GM19463 (cell line): ENCODE results near the gene SCUBE2.

Experiments used
- ATAC-seq: cut with Tn5 transposase; IDR thresholded peaks from one replicate; pipeline ENCODE4 v1.9.1; 2021; ENCODE audit warnings: mild to moderate bottlenecking, moderate library complexity; ENCODE audit not compliant: unreplicated experiment

Gene SCUBE2

DNA sequence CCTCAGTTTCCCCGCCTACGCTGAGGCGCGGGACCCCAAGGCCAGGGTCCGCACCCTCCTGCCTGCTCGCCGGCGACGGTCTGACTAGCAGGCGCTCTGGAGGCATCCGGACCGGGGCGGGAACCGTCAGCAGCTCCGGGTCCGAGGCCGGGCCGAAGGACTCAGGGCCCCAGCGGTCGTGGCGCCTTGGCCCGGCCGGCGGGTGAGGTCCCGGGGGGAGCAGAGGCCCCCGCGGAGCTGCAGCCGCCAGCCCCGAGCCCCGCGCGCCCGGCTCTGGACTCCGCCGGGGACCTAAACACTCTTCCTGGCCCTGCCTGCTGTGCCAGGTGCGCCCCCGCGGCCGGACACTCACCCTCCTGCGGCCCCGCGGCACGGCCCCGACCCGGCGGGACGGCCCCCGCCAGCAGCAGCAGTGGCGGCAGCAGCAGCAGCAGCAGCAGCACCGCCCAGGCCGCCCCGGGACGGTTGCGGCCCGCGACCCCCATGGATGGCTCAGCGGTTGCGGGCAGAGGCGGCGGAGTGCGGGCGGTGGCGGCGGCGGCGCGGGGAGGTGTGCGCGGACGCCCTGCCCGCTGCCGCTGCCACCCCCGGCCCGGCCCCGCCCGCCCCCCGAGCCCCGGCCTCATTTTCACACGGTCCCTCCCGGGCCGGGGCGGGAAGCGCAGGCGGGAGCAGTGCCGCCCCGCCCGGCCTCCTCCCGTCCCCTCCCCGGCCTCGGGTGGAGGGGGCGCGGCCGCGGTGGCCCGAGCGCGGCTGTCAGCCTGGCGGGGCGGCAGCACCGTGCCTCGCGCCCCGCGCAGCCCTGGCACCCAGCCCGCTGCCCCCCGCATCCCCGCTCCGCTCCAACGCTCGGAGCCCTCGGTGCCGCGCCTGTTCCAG, at the start of gene SCUBE2:
TSS of gene SCUBE2 (minus strand) at position 556 of the 879 bp plus-strand sequence. CDS start at position 485, 71 bp downstream.
- no peak for ATAC-seq

- ATAC-seq = no peak
Observed at GRCh38 chr11:9141186-9141585, 49.8 kb upstream of the SCUBE2 start.

DNA sequence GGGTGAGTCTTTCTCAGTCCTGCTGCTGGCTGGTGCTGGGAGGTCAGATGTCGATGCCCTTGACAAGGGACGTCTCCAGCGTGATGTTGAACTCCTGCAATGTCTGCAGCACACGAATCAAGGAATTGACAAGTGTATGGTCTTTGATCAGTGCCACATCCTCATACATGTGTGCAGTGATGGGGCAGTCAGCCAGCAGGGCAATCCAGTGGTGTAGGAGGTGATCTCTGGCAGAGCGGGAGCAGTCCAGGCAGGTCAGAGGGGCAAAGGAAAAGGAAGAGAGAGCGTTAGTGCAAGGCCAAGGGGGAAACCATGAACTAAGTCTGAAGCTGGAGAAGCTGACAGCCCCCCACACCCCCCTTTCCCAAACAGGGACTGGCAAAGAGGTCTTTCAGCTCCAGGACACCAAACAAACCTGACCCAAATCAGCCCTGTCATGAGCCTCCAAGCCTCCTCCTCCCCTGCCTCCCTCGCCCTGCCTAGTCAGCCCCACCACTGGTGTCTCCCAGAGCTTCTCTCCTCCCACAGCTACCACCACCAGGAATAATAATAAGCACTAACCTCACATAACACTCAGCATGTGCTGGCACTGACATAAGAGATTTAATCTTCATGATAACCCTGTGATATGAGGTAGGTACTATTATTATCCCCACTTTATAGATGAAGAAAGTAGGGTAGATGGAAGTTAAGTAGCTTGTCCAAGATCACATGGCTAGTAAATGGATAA, 48.4 kb upstream of the SCUBE2 start:
- no peak for ATAC-seq

DNA sequence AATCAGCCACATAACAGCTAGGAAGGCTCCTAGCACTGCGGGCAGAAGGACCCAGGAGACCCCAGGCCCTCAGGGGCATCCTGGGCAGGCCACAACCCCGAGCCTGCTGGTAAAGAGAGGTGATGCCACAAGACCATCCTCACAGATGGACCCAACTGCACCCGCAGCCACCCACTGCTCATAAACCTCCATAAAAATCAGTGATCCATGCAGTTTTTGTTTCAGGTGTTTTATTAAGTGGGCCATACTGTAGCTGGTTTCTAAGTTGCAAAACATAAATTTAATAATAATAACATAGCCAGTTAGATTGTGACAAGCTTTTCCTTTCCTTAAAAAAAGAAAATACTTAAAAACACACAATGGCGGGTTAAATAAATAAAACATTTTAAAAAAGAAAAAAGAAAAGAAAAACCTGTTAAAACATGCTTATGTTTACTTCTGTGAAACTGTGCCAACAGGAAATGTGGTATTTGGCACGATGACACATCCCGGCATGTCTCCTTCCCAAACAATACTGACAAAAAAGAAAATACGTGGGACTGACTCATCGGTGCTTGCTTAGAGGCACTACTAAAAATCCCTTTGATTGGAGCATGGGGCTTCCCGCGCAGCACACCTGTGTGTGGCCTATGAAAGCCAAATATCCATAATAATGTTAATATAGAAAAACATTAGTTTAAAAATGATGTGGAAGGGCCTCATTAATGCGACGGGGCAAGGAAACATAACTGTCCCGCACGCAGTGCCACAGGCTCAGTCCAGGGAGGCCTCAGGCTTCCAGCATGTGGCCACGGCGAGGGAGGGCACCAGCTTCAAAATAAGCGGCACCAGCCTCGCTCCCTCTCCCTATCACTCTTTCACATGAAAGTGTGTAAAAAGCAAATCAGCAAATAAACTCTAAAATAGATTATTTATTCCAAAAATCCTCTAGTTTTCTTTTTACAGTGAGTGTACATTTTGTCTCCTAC, 47.5 kb upstream of the SCUBE2 start:
- no peak for ATAC-seq

DNA sequence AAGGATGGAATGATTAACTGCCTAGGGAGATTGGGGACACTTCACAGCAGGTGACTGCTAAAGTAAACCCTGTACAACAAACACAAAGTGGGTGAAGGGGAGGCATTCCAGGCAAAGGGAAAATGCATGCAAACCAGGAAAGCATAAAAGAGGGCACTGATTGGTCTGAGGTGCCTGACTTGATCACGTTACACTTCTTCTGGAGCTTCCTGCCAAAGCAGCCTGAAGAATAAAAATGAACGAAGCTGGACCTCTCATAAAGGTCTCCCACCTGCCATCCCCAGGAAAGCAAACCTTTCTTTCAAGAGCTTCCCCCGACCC, 46.7 kb upstream of the SCUBE2 start:
- no peak for ATAC-seq

DNA sequence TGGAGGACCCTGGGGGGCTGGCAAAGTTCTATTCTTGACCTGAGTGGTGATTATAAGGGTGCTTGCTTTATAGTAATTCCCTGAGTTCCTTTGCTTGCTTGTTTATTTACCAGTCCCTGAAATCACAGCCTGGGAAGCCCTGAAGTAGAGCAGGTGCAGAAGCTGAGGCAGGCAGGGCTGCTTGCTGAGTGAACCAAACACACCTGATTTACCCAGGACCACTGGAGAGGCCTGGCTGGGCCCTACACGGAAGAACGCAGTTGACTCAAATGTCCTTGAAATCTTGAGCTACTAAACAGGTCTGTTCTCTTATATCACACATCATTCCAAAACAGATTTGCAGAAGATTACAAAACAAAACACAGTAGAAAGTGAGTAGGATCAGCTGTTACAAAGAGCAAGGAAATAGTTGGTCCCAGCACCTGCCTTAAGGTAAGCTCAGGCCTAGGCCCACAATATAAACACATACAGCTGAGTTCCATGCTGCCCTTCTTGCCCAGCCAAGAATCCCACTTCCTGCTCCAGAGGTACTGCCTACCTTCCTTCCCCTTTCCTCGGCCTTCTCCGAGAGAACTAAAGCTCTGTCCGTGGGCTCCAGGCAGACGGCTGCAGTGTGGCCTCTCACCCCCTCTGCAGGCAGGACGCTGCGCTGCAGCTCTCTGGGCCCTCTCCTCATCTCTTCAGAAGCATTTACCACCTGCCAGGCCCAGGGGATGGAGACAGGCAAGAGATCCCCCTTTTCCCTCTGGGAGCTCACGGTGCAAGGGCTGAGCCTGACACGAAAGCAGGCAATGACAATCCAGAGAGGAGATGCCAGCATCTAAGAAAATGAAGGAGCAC, 46.1 kb upstream of the SCUBE2 start:
- peak; percentile 98 for ATAC-seq

DNA sequence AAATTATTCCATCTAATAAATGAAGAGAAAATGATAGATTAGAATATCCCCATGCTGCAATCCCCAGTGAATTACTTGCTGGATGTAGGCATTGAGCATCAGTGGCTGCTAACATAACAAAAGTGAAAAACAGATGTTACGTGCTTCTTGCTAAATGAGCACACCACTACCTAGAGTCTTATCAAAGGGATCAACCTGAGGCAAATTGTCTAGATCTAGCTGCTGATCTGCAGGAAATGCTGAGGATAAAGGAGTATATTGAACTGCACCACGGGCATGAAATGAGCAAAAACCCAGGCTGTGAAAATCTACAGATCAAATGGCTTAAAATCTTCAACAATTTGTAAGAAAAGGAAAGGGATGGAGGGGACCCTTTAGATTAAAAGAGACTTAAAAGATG, 45.3 kb upstream of the SCUBE2 start:
- ATAC-seq = no peak

GRCh38 chr11:9133956-9134355, 42.6 kb upstream of the SCUBE2 start:
- ATAC-seq = no peak

GRCh38 chr11:9132203-9132878, 40.9 kb upstream of the SCUBE2 start:
- ATAC-seq = no peak

DNA sequence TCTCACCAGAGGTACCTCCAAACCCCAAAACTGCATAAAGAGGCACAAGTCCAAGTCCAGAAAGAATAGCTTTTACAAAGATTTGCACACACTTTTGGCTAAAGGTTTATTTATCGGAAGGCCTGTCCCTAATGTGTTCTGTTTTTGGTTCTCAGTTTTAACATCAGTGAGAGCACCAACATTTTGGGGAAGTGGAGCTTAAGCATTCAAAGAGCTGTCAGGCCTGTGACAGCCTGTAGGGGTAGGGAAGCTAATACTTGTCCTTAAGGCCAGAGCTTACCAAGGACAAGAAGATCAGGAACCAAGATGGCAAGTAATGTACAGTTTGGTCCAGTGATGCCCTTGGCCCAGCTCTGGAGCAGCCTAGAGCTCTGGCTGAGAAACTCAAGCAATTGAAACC, 38.9 kb upstream of the SCUBE2 start:
- no peak for ATAC-seq

DNA sequence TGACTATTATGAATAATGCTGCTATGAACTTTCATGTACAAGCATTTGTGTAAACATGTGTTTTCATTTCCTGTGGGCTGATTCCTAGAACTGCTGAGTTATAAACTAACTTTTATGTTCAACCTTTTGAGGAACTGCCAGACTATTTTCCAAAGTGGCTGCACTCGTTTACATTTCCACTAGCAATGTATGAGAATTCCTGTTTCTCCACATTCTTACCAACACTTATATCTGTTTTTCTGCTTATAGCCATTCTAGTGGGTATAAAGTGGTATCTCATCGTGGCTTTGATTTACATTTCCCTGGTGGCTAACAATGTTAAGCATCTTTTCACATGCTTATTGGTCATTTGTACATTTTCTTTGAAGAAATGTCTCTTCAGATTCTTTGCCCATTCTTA, 35.2 kb upstream of the SCUBE2 start:
- ATAC-seq = no peak

- ATAC-seq = no peak
Observed at GRCh38 chr11:9125185-9125886, 33.9 kb upstream of the SCUBE2 start.

GRCh38 chr11:9123595-9124304, 32.4 kb upstream of the SCUBE2 start:
- ATAC-seq = no peak

DNA sequence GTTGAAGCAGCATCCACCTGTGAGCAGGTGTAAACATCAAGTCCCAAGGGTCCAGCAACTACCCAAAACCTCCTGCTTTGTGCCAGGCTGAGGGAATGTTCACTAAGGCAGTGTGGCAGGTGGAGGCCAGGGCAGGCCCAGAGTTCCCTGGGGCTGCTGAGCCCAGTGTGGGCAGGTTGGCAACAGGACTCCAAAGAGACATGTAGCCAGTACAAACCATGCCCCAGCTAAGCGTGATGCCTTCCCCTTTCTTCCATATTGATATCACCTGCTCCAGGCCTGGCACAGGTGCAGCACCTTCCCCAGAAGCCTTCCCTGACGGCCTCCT, 30.0 kb upstream of the SCUBE2 start:
- no peak for ATAC-seq

GRCh38 chr11:9120664-9121468, 29.5 kb upstream of the SCUBE2 start:
- ATAC-seq = no peak

GRCh38 chr11:9118277-9118676, 26.9 kb upstream of the SCUBE2 start:
- ATAC-seq = no peak

- no peak for ATAC-seq
Observed at GRCh38 chr11:9112075-9112474, 20.7 kb upstream of the SCUBE2 start.
